Loucy (cell line): ENCODE results near the gene PIAS3.

ENCODE experiments used
- CTCF ChIP-seq: fragments of 200-600 bp; sonication (generic); conservative IDR thresholded peaks from 2 replicates; pipeline ENCODE4 v1.5.1; 2014; ENCODE audit warnings: mild to moderate bottlenecking, antibody characterized with exemption, low read length
- EZH2phosphoT487 ChIP-seq: fragments of 200-600 bp; IDR thresholded peaks from 2 replicates; pipeline ENCODE4 v1.6.1; 2018; ENCODE audit warnings: antibody characterized with exemption, mild to moderate bottlenecking, moderate library complexity, borderline replicate concordance

- TF ChIP-seq CTCF (no peak), EZH2phosphoT487 (no peak)
Measured at GRCh38 chr1:145906954-145907753, 48.3 kb upstream of the PIAS3 start.
